Coronary artery (tissue), 2 donors: ENCODE measurements around the gene PTPN2.

ENCODE experiments used
- DNase-seq: peaks from one replicate; pipeline ENCODE4 v3.0.0-alpha.2; 2017; ENCODE audit warnings: low spot score
- H3K27ac ChIP-seq, 2 donors: fragments of 200-600 bp; sonication (generic); one replicate each; pipeline ENCODE4 v1.5.1; 2016 to 2019
- H3K4me3 ChIP-seq: fragments of 200-600 bp; sonication (generic); 2 replicates; pipeline ENCODE4 v1.5.1; 2016; ENCODE audit warnings: mild to moderate bottlenecking, moderate library complexity
- CTCF ChIP-seq: fragments of 200-600 bp; sonication (generic); IDR thresholded peaks from one replicate; pipeline ENCODE4 v1.5.1; 2019; ENCODE audit warnings: antibody characterized with exemption

Gene PTPN2

GRCh38 chr18:12867441-12868123 is 16.5 kb downstream of the PTPN2 start:
- no peak for DNase-seq
- no peak overlapping the region for H3K27ac ChIP-seq
- no peak for TF ChIP-seq CTCF
- no peak overlapping the region for H3K4me3 ChIP-seq

- no peak for DNase-seq
- no peak for TF ChIP-seq CTCF
- Histone ChIP-seq H3K4me3 (no peak overlapping the region), H3K27ac (no peak overlapping the region)
Measured at GRCh38 chr18:12863687-12864216, 20.3 kb downstream of the PTPN2 start.

GRCh38 chr18:12862874-12863482 is 21.1 kb downstream of the PTPN2 start:
- H3K27ac ChIP-seq, result no peak overlapping the region
- H3K4me3 ChIP-seq, result no peak overlapping the region
- no peak for TF ChIP-seq CTCF
- no peak for DNase-seq

- DNase-seq, result no peak
- no peak for TF ChIP-seq CTCF
- no peak overlapping the region for H3K4me3 ChIP-seq
- H3K27ac ChIP-seq, result no peak overlapping the region
Measured at GRCh38 chr18:12862467-12862866, 21.6 kb downstream of the PTPN2 start.

GRCh38 chr18:12861637-12862036 is 22.4 kb downstream of the PTPN2 start:
- Histone ChIP-seq H3K4me3 (no peak overlapping the region), H3K27ac (no peak overlapping the region)
- no peak for TF ChIP-seq CTCF
- DNase-seq, result no peak

GRCh38 chr18:12860530-12860929 is 23.5 kb downstream of the PTPN2 start:
- H3K4me3 ChIP-seq, result no peak overlapping the region
- TF ChIP-seq CTCF, result no peak
- no peak overlapping the region for H3K27ac ChIP-seq
- no peak for DNase-seq

GRCh38 chr18:12858991-12859390 is 25.0 kb downstream of the PTPN2 start:
- Histone ChIP-seq H3K27ac (no peak overlapping the region), H3K4me3 (no peak overlapping the region)
- TF ChIP-seq CTCF, result no peak
- no peak for DNase-seq
